GM06990 (cell line): ENCODE measurements around the gene C17orf58.

Experiments
- DNase-seq: peaks from one replicate; pipeline ENCODE4 v3.0.0-alpha.2; 2011; ENCODE audit not compliant: insufficient read length; ENCODE audit errors: extremely low read depth
- H3K27me3 ChIP-seq: replicated peaks from 2 replicates; pipeline ENCODE4 v1.6.0; 2011; ENCODE audit warnings: low read length; ENCODE audit not compliant: control insufficient read depth, insufficient read depth
- H3K36me3 ChIP-seq: 2 replicates; pipeline ENCODE4 v1.5.1; 2011; ENCODE audit warnings: low read length; ENCODE audit not compliant: control insufficient read depth, insufficient read depth
- H3K4me3 ChIP-seq: replicated peaks from 2 replicates; pipeline ENCODE4 v1.5.1; 2011; ENCODE audit warnings: low read depth, mild to moderate bottlenecking, control low read depth, low read length
- TF ChIP-seq, protein P1 (sequence below): IDR thresholded peaks from 2 replicates; pipeline ENCODE4 v1.5.1; 2011; ENCODE audit warnings: low read length, control low read depth, mild to moderate bottlenecking, inconsistent platforms; ENCODE audit not compliant: insufficient read depth, poor library complexity, severe bottlenecking

C17orf58 gene

GRCh38 chr17:67995570-67996263, 552 bp downstream of the C17orf58 start:
- H3K36me3 ChIP-seq = no peaks in the 10 kb centered on the region
- TF ChIP-seq, protein P1, sequence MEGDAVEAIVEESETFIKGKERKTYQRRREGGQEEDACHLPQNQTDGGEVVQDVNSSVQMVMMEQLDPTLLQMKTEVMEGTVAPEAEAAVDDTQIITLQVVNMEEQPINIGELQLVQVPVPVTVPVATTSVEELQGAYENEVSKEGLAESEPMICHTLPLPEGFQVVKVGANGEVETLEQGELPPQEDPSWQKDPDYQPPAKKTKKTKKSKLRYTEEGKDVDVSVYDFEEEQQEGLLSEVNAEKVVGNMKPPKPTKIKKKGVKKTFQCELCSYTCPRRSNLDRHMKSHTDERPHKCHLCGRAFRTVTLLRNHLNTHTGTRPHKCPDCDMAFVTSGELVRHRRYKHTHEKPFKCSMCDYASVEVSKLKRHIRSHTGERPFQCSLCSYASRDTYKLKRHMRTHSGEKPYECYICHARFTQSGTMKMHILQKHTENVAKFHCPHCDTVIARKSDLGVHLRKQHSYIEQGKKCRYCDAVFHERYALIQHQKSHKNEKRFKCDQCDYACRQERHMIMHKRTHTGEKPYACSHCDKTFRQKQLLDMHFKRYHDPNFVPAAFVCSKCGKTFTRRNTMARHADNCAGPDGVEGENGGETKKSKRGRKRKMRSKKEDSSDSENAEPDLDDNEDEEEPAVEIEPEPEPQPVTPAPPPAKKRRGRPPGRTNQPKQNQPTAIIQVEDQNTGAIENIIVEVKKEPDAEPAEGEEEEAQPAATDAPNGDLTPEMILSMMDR = no peak
- peak overlapping the region; percentile 52 for H3K4me3 ChIP-seq
- no peak for DNase-seq
- no peaks in the 10 kb centered on the region for H3K27me3 ChIP-seq

GRCh38 chr17:67994817-67995569, 1.3 kb downstream of the C17orf58 start:
- H3K27me3 ChIP-seq = no peaks in the 10 kb centered on the region
- no peaks in the 10 kb centered on the region for H3K36me3 ChIP-seq
- TF ChIP-seq, protein P1 = no peak
- peak overlapping the region; percentile 52 for H3K4me3 ChIP-seq
- no peak for DNase-seq

- TF ChIP-seq, protein P1 = no peak
- Histone ChIP-seq H3K27me3 (no peaks in the 10 kb centered on the region), H3K4me3 (peak overlapping the region; percentile 81), H3K36me3 (no peaks in the 10 kb centered on the region)
- no peak for DNase-seq
These were observed 2.3 kb downstream of the C17orf58 start for GRCh38 chr17:67993998-67994361.

GRCh38 chr17:67993153-67993997, 2.9 kb downstream of the C17orf58 start:
- TF ChIP-seq, protein P1 = peak; percentile 7
- no peaks in the 10 kb centered on the region for H3K36me3 ChIP-seq
- no peaks in the 10 kb centered on the region for H3K27me3 ChIP-seq
- DNase-seq = peak; percentile 91
- H3K4me3 ChIP-seq = peak overlapping the region; percentile 81

- peak overlapping the region; percentile 73 for H3K4me3 ChIP-seq
- no peak for DNase-seq
- no peaks in the 10 kb centered on the region for H3K27me3 ChIP-seq
- no peaks in the 10 kb centered on the region for H3K36me3 ChIP-seq
- TF ChIP-seq, protein P1 = no peak
These were observed 3.6 kb downstream of the C17orf58 start for GRCh38 chr17:67992548-67993152.
